Epithelial cell of proximal tubule (primary cell): ENCODE results near the gene KCTD15. TPM values are rescaled to one million over a fixed set of nuclear protein-coding genes. Genes with fewer than 3 reads are reported as not detected.

Experiments used
- DNase-seq: peaks from one replicate; pipeline ENCODE4 v3.0.0-alpha.2; 2011; ENCODE audit warnings: low read depth
- H3K4me3 ChIP-seq: 2 replicates; pipeline ENCODE4 v1.5.1; 2011; ENCODE audit warnings: low read depth, mild to moderate bottlenecking, low read length
- total RNA-seq: library from RNA; depleted of rRNA; stranded (reverse); fragments of >200 nt; gene quantifications from 2 replicates; pipeline ENCODE4 v1.2.3, GENCODE V29; 2015
- TF ChIP-seq, protein P1 (sequence below): conservative IDR thresholded peaks from 2 replicates; pipeline ENCODE4 v1.5.1; 2012; ENCODE audit warnings: low read depth, mild to moderate bottlenecking, low read length

Gene KCTD15
- total RNA-seq, 1 donor from 2014 or later = 22.4 TPM

DNA sequence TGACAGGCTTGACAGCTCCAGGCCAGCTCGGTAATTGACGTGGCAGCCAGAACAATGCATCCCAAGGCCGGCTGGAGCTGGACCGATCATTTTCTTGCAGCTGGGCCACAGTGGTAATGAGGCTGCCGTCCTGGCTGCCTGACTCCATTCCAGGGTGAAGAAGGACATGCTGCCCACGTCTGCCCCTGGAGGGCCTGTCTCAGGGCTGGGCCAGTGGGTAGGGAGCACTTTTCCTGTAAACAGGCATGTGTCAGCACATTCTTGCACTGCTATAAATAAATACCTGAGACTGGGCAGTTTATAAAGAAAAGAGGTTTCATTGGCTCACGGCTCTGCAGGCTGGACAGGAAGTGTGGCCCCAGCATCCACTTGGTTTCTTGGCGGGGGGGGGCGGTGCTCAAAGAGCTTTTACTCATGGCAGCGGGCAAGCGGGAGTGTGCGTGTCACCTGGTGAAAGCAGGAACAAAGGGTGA, 38.1 kb upstream of the KCTD15 start:
- TF ChIP-seq, protein P1, sequence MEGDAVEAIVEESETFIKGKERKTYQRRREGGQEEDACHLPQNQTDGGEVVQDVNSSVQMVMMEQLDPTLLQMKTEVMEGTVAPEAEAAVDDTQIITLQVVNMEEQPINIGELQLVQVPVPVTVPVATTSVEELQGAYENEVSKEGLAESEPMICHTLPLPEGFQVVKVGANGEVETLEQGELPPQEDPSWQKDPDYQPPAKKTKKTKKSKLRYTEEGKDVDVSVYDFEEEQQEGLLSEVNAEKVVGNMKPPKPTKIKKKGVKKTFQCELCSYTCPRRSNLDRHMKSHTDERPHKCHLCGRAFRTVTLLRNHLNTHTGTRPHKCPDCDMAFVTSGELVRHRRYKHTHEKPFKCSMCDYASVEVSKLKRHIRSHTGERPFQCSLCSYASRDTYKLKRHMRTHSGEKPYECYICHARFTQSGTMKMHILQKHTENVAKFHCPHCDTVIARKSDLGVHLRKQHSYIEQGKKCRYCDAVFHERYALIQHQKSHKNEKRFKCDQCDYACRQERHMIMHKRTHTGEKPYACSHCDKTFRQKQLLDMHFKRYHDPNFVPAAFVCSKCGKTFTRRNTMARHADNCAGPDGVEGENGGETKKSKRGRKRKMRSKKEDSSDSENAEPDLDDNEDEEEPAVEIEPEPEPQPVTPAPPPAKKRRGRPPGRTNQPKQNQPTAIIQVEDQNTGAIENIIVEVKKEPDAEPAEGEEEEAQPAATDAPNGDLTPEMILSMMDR = no peak
- H3K4me3 ChIP-seq = no peak overlapping the region
- peak; percentile 7 for DNase-seq

DNA sequence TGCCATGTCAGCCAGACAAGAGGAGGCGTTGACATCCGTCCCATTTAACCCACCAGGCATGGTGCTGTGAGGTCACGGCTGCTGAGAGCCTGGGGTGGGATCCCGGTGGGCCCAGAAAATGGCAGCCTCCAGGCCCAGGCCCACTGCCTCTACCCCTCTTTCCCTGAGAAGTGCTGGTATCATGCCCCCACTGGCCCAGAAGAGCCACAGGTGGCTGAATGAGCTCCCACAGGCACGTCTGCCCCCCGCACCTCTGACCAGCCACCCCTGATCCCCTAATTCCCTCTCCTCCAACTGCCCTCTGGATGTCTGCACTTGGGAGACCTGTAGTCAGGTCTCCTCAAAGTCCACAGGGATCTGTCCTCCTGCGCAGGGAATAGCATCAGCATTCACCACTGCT, 37.3 kb upstream of the KCTD15 start:
- no peak for DNase-seq
- TF ChIP-seq, protein P1 = no peak
- no peak overlapping the region for H3K4me3 ChIP-seq

DNA sequence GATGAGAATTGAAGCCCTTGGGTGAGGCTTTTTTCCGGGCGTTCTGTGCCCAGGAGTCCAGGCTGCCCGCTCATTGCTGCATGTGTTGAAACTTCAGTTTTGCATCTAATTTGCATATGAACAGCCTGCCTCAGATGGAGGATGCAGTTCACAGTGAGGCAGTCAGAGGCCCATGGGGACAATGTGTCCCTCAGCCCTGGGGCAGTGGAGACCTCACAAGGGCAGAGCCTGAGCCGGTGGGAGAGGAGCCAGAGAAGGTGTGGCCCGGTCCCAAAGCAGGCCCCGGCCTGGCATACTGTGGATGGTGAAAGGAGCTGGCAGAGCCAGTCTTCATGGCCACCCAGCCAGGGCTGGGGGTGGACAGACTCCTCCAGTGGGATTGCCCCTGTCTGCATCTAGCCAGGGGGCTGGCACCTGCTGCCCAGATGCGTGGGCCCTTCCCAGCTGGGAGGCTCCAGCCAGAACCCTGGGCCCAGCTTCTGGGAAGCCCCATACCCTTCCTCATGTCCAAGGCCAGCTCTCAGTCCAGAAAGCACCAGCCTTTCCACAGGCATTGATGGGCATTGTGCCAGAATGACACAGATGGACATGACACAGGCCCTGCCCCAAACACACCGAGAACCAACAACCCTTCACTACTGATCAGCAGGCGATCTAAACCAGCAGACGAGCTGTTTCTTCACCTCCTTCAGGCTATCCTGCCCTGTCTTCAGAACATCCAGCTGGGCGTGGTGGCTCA, 32.9 kb upstream of the KCTD15 start:
- TF ChIP-seq, protein P1 = no peak
- H3K4me3 ChIP-seq = no peak overlapping the region
- no peak for DNase-seq

DNA sequence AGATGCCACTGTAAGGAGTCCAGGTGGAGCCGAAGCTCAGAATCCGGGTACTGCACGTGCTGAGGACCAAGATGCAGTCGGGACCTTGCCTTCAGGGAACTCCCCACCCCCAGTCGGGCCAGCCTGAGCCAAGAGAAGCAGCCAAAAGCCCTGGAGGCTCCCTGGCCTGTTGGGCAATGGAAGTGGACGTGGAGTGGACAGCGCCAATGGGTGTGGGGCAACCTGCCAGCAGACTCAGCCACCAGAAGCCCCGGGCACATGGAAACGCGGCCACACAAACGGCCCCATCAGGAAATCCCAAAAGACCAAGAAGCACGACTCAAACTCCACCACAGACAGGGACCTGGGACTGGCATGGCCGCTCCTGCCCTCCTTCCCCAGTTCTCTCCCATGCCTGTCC, 30.0 kb upstream of the KCTD15 start:
- no peak overlapping the region for H3K4me3 ChIP-seq
- DNase-seq = no peak
- TF ChIP-seq, protein P1 = no peak

DNA sequence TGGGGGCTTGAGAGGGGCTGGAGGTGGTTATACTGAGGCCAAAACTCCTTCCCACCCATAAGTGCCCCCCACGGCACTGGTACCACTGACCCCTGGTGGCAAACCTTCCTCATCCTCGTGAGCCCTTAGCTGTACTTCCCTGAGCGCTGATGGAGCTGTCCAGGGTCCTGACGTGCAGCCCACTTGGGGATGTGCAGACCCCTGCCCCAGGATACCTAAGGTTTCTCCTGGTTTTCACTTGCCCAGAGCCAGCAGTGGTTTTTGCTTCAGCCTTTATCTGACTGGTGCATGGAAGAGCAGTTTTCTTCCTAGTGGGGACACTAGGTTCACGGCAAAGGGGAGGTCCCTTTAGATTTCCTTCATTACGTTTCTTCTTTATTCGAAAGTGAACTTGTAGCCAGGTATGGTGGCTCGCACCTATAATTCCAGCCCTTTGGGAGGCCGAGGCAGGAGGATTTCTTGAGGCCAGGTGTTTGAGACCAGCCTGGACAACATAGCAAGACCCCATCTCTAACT, 28.7 kb upstream of the KCTD15 start:
- DNase-seq = no peak
- TF ChIP-seq, protein P1 = peak; percentile 36
- H3K4me3 ChIP-seq = no peak overlapping the region

DNA sequence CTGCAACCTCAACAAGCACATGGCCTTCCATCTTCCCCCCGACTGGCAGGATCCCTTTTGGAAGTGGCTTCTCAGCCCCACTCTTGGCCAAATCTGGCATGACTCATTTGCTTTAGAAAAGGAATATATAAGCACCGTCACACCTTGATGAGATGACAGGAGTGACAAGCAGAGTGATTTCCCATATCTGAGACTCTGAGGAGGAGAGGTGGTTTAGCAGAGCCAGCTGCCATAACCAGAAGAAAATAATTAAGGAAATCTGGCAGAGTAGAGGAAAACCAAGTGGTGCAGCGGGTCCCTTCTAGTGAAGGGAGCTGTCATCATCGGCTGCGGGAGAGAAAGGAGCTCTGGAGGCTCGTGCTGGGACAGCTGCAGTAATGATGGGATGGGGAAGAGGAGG, 27.5 kb upstream of the KCTD15 start:
- H3K4me3 ChIP-seq = no peak overlapping the region
- TF ChIP-seq, protein P1 = no peak
- no peak for DNase-seq

DNA sequence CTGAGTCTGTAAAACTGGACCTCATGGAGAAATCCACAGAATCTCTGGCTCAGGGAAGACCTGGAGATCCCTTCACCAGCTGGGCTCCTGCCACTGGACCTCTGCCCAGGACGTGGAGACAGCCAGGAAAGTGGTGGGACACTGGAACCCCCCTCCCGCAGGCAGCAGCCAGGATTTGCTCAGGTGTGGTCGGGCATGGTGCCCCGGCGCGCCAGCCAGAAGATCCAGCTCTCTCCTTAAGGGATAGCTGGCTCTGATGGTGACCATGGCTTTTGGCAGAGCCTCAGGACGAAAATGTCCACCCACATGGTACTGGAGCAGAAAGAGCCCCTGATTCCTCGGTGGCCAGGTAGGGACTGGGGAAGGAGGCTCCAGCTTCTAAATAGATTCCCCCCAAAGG, 26.6 kb upstream of the KCTD15 start:
- no peak for DNase-seq
- TF ChIP-seq, protein P1 = no peak
- H3K4me3 ChIP-seq = no peak overlapping the region
